HG02943 (cell line): ENCODE results near the gene PPP2R2C.

Experiments
- ATAC-seq: cut with Tn5 transposase; IDR thresholded peaks from one replicate; pipeline ENCODE4 v1.9.1; 2021; ENCODE audit warnings: mild to moderate bottlenecking, low read depth, moderate library complexity; ENCODE audit not compliant: unreplicated experiment

Gene PPP2R2C

GRCh38 chr4:6294705-6295421 lies 177.6 kb downstream of the PPP2R2C start:
- ATAC-seq = no peak

- ATAC-seq = no peak
These were observed 178.8 kb downstream of the PPP2R2C start for GRCh38 chr4:6293661-6294060.

GRCh38 chr4:6293097-6293445 lies 179.3 kb downstream of the PPP2R2C start:
- ATAC-seq = no peak

GRCh38 chr4:6292376-6293096 lies 179.9 kb downstream of the PPP2R2C start:
- ATAC-seq = no peak

GRCh38 chr4:6291784-6292297 lies 180.6 kb downstream of the PPP2R2C start:
- ATAC-seq = no peak

- no peak for ATAC-seq
These were observed 181.5 kb downstream of the PPP2R2C start for GRCh38 chr4:6290769-6291547.

- ATAC-seq = no peak
These were observed 182.2 kb downstream of the PPP2R2C start for GRCh38 chr4:6290256-6290655.

- ATAC-seq = no peak
These were observed 183.5 kb downstream of the PPP2R2C start for GRCh38 chr4:6288871-6289270.

GRCh38 chr4:6288342-6288741 lies 184.1 kb downstream of the PPP2R2C start:
- ATAC-seq = no peak

GRCh38 chr4:6287017-6287788 lies 185.2 kb downstream of the PPP2R2C start:
- no peak for ATAC-seq

- no peak for ATAC-seq
These were observed 189.1 kb downstream of the PPP2R2C start for GRCh38 chr4:6283282-6283681.

- no peak for ATAC-seq
These were observed 190.1 kb downstream of the PPP2R2C start for GRCh38 chr4:6282314-6282771.

GRCh38 chr4:6281436-6282313 lies 190.7 kb downstream of the PPP2R2C start:
- ATAC-seq = no peak

- no peak for ATAC-seq
These were observed 191.9 kb downstream of the PPP2R2C start for GRCh38 chr4:6280365-6280996.

- ATAC-seq = no peak
These were observed 192.7 kb downstream of the PPP2R2C start for GRCh38 chr4:6279582-6280289.

GRCh38 chr4:6278801-6279197 lies 193.6 kb downstream of the PPP2R2C start:
- ATAC-seq = peak; percentile 96

- ATAC-seq = no peak
These were observed 194.2 kb downstream of the PPP2R2C start for GRCh38 chr4:6277935-6278800.
